ENCODE results near the gene LIX1L.

The LIX1L gene

DNA sequence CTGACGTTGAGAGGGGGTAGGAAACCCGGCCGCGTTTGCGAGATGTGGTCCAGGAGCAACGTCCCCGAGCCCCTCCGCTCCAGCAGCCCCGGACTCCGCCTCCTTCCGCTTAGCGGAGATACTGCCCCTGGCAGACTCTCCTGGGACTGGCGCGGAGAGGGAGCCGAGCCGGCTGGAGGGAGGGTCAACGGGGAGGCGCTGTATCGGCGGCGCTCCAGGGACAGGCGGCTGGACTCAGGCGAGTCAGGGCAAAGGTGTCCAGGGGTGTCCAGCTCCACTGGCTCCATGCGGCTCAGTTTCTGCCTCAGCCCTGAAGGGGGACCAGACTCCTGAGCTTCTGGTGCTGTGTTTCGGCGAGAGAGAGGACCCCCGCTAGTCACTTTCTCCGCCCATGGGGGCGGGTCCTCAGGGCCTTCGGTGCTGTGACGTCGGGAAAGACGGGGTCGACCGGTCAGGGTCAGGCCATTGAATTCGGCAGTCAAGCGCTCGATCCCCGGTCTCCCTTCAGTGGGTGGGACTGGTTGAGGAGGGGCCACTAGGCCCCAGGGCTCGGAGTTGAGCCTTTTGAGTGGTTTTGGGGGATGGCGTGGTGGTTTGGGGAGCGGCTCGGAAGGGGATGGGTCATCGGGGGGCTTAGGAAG, 2.8 kb upstream of the LIX1L start:
- Histone ChIP-seq H3K36me3 (ENCODE audit: insufficient read depth, insufficient read length, low read length) (no peaks in the 10 kb centered on the region), H3K4me3 (ENCODE audit: insufficient read length, low read depth) (peak overlapping the region; percentile 80), H3K4me1 (ENCODE audit: insufficient read depth, insufficient read length) (peaks cover 20% of the 10 kb centered on the region), H3K9me3 (ENCODE audit: insufficient read depth, low read length) (no peaks in the 10 kb centered on the region), H3K27me3 (ENCODE audit: insufficient read depth, insufficient read length) (peaks cover 93% of the 10 kb centered on the region), H3K9ac (ENCODE audit: insufficient read length, low read depth) (peak overlapping the region; percentile 83)
- no peak for TF ChIP-seq YY1 (IDR thresholded peaks at IDR 0.05; ENCODE audit: insufficient read depth, insufficient read length)
- no peak for TF ChIP-seq SUZ12 (IDR thresholded peaks at IDR 0.05; ENCODE audit: extremely low read depth, insufficient read depth, insufficient read length)
- no peak for TF ChIP-seq ZNF274 (IDR thresholded peaks at IDR 0.05; ENCODE audit: low read depth, low read length)
- peak; percentile 75 for DNase-seq (ENCODE audit: low read depth, low spot score)

DNA sequence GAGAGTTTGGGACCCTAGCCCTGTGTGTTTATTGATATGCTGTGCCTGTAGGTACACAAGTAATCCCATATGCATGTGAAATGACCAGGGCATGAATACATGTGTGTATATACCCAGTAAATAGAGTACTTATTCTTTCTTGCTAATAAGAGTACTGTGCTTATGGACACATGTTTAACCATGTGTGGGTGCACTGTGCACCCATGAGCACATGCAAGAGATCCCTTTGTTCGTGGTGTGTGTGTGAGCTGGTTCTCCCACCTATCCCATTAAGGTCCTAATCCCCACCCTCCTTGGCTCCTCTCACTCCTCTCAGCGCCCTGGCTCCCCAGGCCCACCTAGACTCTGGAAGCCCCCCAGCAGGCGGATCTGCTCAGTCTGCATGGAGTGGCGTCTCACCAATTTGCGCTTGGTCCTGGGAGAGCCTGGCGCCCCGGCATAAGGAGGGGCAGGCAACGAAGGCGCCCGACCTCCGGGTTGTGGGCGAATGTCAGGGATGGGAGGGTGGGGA, 2.2 kb upstream of the LIX1L start:
- TF ChIP-seq ZNF274 (IDR thresholded peaks at IDR 0.05; ENCODE audit: low read depth, low read length), result no peak
- no peak for TF ChIP-seq YY1 (IDR thresholded peaks at IDR 0.05; ENCODE audit: insufficient read depth, insufficient read length)
- no peak for TF ChIP-seq SUZ12 (IDR thresholded peaks at IDR 0.05; ENCODE audit: extremely low read depth, insufficient read depth, insufficient read length)
- peaks cover 93% of the 10 kb centered on the region for H3K27me3 ChIP-seq (ENCODE audit: insufficient read depth, insufficient read length)
- H3K36me3 ChIP-seq (ENCODE audit: insufficient read depth, insufficient read length, low read length), result no peaks in the 10 kb centered on the region
- H3K4me1 ChIP-seq (ENCODE audit: insufficient read depth, insufficient read length), result peaks cover 20% of the 10 kb centered on the region
- no peaks in the 10 kb centered on the region for H3K9me3 ChIP-seq (ENCODE audit: insufficient read depth, low read length)
- H3K4me3 ChIP-seq (ENCODE audit: insufficient read length, low read depth), result peak overlapping the region; percentile 80
- no peak for DNase-seq (ENCODE audit: low read depth, low spot score)
- peak overlapping the region; percentile 83 for H3K9ac ChIP-seq (ENCODE audit: insufficient read length, low read depth)

DNA sequence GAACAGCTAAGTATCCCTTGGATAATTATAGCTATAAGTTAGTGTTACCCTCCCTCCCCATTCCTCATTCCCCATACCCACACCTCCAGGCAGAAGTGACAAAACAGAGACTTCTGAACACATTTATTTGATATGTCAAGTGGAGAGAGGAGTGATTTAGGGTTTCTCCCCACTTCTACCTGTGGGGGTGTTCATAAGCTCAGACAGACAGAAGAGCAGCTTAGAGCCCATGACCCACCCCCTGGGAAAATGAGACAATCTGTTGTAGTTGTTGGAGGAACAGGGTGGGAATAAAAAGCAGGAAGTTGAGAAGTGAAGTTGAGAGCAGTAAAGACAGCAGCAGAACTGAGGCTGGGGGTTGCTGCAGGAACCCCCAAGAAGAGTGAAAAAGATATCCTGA, 1.5 kb upstream of the LIX1L start:
- Histone ChIP-seq H3K27me3 (ENCODE audit: insufficient read depth, insufficient read length) (peaks cover 94% of the 10 kb centered on the region), H3K4me1 (ENCODE audit: insufficient read depth, insufficient read length) (peaks cover 20% of the 10 kb centered on the region), H3K4me3 (ENCODE audit: insufficient read length, low read depth) (no peak overlapping the region), H3K9me3 (ENCODE audit: insufficient read depth, low read length) (no peaks in the 10 kb centered on the region), H3K9ac (ENCODE audit: insufficient read length, low read depth) (no peak overlapping the region), H3K36me3 (ENCODE audit: insufficient read depth, insufficient read length, low read length) (no peaks in the 10 kb centered on the region)
- DNase-seq (ENCODE audit: low read depth, low spot score), result no peak
- TF ChIP-seq YY1 (IDR thresholded peaks at IDR 0.05; ENCODE audit: insufficient read depth, insufficient read length) (no peak), SUZ12 (IDR thresholded peaks at IDR 0.05; ENCODE audit: extremely low read depth, insufficient read depth, insufficient read length) (no peak), ZNF274 (IDR thresholded peaks at IDR 0.05; ENCODE audit: low read depth, low read length) (no peak)

- peaks cover 88% of the 10 kb centered on the region for H3K27me3 ChIP-seq (ENCODE audit: insufficient read depth, insufficient read length)
- no peak for TF ChIP-seq YY1 (IDR thresholded peaks at IDR 0.05; ENCODE audit: insufficient read depth, insufficient read length)
- no peak for TF ChIP-seq SUZ12 (IDR thresholded peaks at IDR 0.05; ENCODE audit: extremely low read depth, insufficient read depth, insufficient read length)
- no peak for TF ChIP-seq ZNF274 (IDR thresholded peaks at IDR 0.05; ENCODE audit: low read depth, low read length)
- H3K4me3 ChIP-seq (ENCODE audit: insufficient read length, low read depth), result no peak overlapping the region
- no peak overlapping the region for H3K9ac ChIP-seq (ENCODE audit: insufficient read length, low read depth)
- H3K4me1 ChIP-seq (ENCODE audit: insufficient read depth, insufficient read length), result peaks cover 20% of the 10 kb centered on the region
- DNase-seq (ENCODE audit: low read depth, low spot score), result no peak
- H3K9me3 ChIP-seq (ENCODE audit: insufficient read depth, low read length), result no peaks in the 10 kb centered on the region
- no peaks in the 10 kb centered on the region for H3K36me3 ChIP-seq (ENCODE audit: insufficient read depth, insufficient read length, low read length)
Observed at GRCh38 chr1:145958734-145959133, 917 bp upstream of the LIX1L start.

- Histone ChIP-seq H3K4me1 (ENCODE audit: insufficient read depth, insufficient read length) (peaks cover 12% of the 10 kb centered on the region), H3K4me3 (ENCODE audit: insufficient read length, low read depth) (peak overlapping the region; percentile 57), H3K9me3 (ENCODE audit: insufficient read depth, low read length) (no peaks in the 10 kb centered on the region), H3K36me3 (ENCODE audit: insufficient read depth, insufficient read length, low read length) (no peaks in the 10 kb centered on the region), H3K27me3 (ENCODE audit: insufficient read depth, insufficient read length) (peaks cover 70% of the 10 kb centered on the region), H3K9ac (ENCODE audit: insufficient read length, low read depth) (peak overlapping the region; percentile 71)
- TF ChIP-seq ZNF274 (IDR thresholded peaks at IDR 0.05; ENCODE audit: low read depth, low read length), result no peak
- TF ChIP-seq YY1 (IDR thresholded peaks at IDR 0.05; ENCODE audit: insufficient read depth, insufficient read length), result no peak
- no peak for TF ChIP-seq SUZ12 (IDR thresholded peaks at IDR 0.05; ENCODE audit: extremely low read depth, insufficient read depth, insufficient read length)
- DNase-seq (ENCODE audit: low read depth, low spot score), result no peak
Observed at GRCh38 chr1:145956781-145957442, 905 bp downstream of the LIX1L start.

DNA sequence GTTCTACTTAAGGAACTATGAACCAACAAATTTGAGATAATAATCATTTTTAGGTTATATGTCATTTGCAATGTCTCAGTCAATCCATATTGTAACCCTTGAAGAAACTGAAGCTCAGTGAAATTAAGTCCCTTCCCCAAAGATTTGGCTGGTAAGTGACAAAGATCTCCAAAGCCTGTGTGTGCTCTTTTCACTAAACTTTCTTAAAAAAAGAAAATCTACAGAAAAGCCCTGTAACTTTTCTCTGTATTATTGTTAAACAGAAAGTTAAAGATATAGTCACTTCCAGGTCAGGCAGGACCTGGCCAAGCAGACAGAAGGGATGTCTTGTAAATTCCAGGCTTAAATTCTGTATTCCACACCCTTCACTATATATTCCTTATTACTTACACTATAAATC, 1.5 kb downstream of the LIX1L start:
- no peaks in the 10 kb centered on the region for H3K9me3 ChIP-seq (ENCODE audit: insufficient read depth, low read length)
- no peak for DNase-seq (ENCODE audit: low read depth, low spot score)
- H3K36me3 ChIP-seq (ENCODE audit: insufficient read depth, insufficient read length, low read length), result no peaks in the 10 kb centered on the region
- TF ChIP-seq YY1 (IDR thresholded peaks at IDR 0.05; ENCODE audit: insufficient read depth, insufficient read length) (no peak), ZNF274 (IDR thresholded peaks at IDR 0.05; ENCODE audit: low read depth, low read length) (no peak), SUZ12 (IDR thresholded peaks at IDR 0.05; ENCODE audit: extremely low read depth, insufficient read depth, insufficient read length) (no peak)
- no peak overlapping the region for H3K9ac ChIP-seq (ENCODE audit: insufficient read length, low read depth)
- no peak overlapping the region for H3K4me3 ChIP-seq (ENCODE audit: insufficient read length, low read depth)
- H3K4me1 ChIP-seq (ENCODE audit: insufficient read depth, insufficient read length), result peaks cover 7% of the 10 kb centered on the region
- peaks cover 64% of the 10 kb centered on the region for H3K27me3 ChIP-seq (ENCODE audit: insufficient read depth, insufficient read length)

GRCh38 chr1:145955436-145955835, 2.4 kb downstream of the LIX1L start:
- Histone ChIP-seq H3K27me3 (ENCODE audit: insufficient read depth, insufficient read length) (peaks cover 55% of the 10 kb centered on the region), H3K4me1 (ENCODE audit: insufficient read depth, insufficient read length) (peaks cover 5% of the 10 kb centered on the region), H3K4me3 (ENCODE audit: insufficient read length, low read depth) (no peak overlapping the region), H3K9me3 (ENCODE audit: insufficient read depth, low read length) (no peaks in the 10 kb centered on the region), H3K9ac (ENCODE audit: insufficient read length, low read depth) (no peak overlapping the region), H3K36me3 (ENCODE audit: insufficient read depth, insufficient read length, low read length) (no peaks in the 10 kb centered on the region)
- TF ChIP-seq ZNF274 (IDR thresholded peaks at IDR 0.05; ENCODE audit: low read depth, low read length) (no peak), YY1 (IDR thresholded peaks at IDR 0.05; ENCODE audit: insufficient read depth, insufficient read length) (no peak), SUZ12 (IDR thresholded peaks at IDR 0.05; ENCODE audit: extremely low read depth, insufficient read depth, insufficient read length) (no peak)
- DNase-seq (ENCODE audit: low read depth, low spot score), result no peak

Data from NT2/D1 (cell line).